Measurements from ENCODE around the gene NEURL1B. TPM values are rescaled to one million over a fixed set of nuclear protein-coding genes. Genes with fewer than 3 reads are reported as not detected.

Gene NEURL1B
- total RNA-seq, 2 donors from 2014 or later, result 17.9 to 22.4 TPM

DNA sequence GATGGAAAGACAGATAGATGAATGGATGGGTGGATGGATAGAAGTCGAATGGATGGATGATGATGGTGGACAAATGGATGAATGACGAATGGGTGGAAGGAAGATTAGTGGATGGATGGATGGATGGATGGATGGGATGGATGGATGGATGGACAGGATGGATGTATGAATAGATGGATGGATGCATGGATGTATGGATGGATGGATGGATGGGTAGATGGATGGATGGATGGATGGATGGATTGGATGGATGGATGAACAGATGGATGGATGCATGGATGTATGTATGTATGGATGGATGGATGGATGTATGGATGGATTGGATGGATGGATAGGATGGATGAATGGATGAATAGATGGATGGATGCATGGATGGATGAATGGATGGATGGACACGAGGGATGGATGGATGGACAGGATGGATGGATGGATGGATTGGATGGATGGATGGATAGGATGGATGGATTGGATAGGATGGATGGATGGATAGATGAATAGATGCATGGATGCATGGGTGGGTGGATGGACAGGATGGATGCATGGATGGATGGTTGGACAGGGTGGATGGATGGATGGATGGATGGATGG is 77.6 kb downstream of the NEURL1B start:
- DNase-seq (ENCODE audit: low spot score), result no peak
- H3K27ac ChIP-seq, result no peak overlapping the region
- peaks cover 0 to 69% of the 10 kb centered on the region in 2 donors for H3K4me1 ChIP-seq
- no peak for TF ChIP-seq CTCF (IDR thresholded peaks at IDR 0.05)
- H3K36me3 ChIP-seq, result no peaks in the 10 kb centered on the region
- no peaks in the 10 kb centered on the region for H3K9me3 ChIP-seq
- no peak overlapping the region for H3K4me3 ChIP-seq
- H3K27me3 ChIP-seq, result no peaks in the 10 kb centered on the region

- Histone ChIP-seq H3K4me3 (no peak overlapping the region), H3K36me3 (no peaks in the 10 kb centered on the region), H3K9me3 (no peaks in the 10 kb centered on the region), H3K4me1 (peaks cover 0 to 64% of the 10 kb centered on the region in 2 donors), H3K27me3 (no peaks in the 10 kb centered on the region), H3K27ac (no peak overlapping the region)
- no peak for DNase-seq (ENCODE audit: low spot score)
- TF ChIP-seq CTCF (IDR thresholded peaks at IDR 0.05), result no peak
Observed at GRCh38 chr5:172719211-172719610, 78.1 kb downstream of the NEURL1B start.

DNA sequence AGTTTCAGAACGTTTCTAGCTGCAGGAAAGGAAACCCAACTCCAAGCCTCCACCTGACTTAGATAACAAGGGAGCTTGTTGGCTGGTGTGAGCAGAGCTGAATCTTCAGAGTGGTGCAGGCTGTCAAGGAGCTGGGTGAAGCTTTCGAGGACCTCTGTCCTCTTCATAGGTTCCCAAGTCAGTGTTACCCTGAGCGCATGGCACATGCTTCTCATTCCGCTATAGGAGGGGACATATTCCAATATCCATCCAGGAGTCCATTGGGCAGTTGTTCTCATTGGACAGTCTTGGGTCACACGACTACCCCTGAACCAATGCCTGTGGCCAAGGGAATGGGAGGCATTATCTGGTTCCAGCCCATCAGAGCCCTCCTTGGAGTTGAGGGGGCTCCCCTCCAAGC is 79.6 kb downstream of the NEURL1B start:
- Histone ChIP-seq H3K4me3 (no peak overlapping the region), H3K36me3 (no peaks in the 10 kb centered on the region), H3K27ac (peak overlapping the region in 1 of 2 donors; percentile 57), H3K27me3 (no peaks in the 10 kb centered on the region), H3K9me3 (no peaks in the 10 kb centered on the region), H3K4me1 (peaks cover 0 to 50% of the 10 kb centered on the region in 2 donors)
- no peak for TF ChIP-seq CTCF (IDR thresholded peaks at IDR 0.05)
- no peak for DNase-seq (ENCODE audit: low spot score)

DNA sequence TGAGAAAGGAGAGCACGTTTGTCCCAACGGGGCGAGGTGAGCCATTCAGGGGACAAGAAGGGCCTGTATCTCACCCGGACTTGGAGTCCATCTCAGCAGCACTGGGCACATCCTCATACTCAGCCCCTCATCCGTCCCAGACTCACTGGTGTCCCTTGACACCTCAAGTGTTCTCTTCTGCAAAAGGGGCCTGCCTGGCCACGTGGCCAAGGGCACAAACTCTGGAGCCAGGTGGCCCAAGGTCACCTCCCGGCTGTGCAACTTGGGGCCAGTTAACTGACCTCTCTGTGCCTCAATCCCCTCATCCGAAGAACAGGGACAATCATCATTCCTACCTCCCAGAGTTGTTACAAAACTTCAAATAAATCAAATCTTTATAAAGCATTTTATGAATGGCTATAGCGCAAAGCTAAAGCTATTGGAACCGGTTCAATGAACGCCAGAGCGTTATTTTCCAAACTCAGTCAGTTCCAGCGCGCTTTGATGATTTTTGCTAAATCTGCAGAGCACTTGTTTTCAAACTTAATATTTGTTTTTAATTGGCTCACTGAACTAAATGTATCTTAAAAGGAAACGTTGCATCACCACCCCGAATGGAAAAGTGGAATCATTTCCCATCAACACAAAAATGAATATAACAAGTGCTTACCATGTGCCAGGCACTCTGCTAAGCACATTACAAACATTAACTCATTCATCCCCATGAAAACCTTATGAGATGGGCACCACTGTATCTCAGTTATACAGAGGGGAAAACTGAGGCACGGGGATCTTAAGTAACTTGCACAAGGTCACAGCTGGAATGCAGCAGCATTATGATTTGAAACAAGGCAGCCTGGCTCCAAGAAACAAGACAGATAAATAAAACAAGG is 80.6 kb downstream of the NEURL1B start:
- peaks cover 0 to 43% of the 10 kb centered on the region in 2 donors for H3K4me1 ChIP-seq
- no peaks in the 10 kb centered on the region for H3K27me3 ChIP-seq
- H3K27ac ChIP-seq, result peak overlapping the region; percentile 57 to 61
- DNase-seq (ENCODE audit: low spot score), result no peak
- no peaks in the 10 kb centered on the region for H3K9me3 ChIP-seq
- TF ChIP-seq CTCF (IDR thresholded peaks at IDR 0.05), result no peak
- H3K36me3 ChIP-seq, result no peaks in the 10 kb centered on the region
- no peak overlapping the region for H3K4me3 ChIP-seq

- Histone ChIP-seq H3K4me3 (no peak overlapping the region), H3K27ac (peak overlapping the region; percentile 17 to 57), H3K9me3 (no peaks in the 10 kb centered on the region), H3K4me1 (peaks cover 0 to 36% of the 10 kb centered on the region in 2 donors), H3K27me3 (no peaks in the 10 kb centered on the region), H3K36me3 (no peaks in the 10 kb centered on the region)
- DNase-seq (ENCODE audit: low spot score), result no peak
- no peak for TF ChIP-seq CTCF (IDR thresholded peaks at IDR 0.05)
Observed at GRCh38 chr5:172722327-172722815, 81.3 kb downstream of the NEURL1B start.

Measured in right atrium auricular region (tissue), 2 donors.